Keratinocyte (primary cell): ENCODE results near the gene ASPN. TPM values are rescaled to one million over a fixed set of nuclear protein-coding genes. Genes with fewer than 3 reads are reported as not detected.

Source experiments
- DNase-seq: peaks from one replicate; pipeline ENCODE4 v3.0.0-alpha.2; 2011; ENCODE audit warnings: low read depth, missing footprints, low spot score
- FAIRE-seq: peaks from 2 replicates; lab custom pipeline; 2011; peaks lifted over from hg19 to GRCh38; lab: Jason Lieb, UNC
- H2AFZ ChIP-seq: 2 replicates; pipeline ENCODE4 v1.6.0; 2012; ENCODE audit warnings: low read length, control low read depth, inconsistent platforms; ENCODE audit not compliant: control insufficient read depth
- H3K27ac ChIP-seq: 2 replicates; pipeline ENCODE4 v1.5.1; 2011; ENCODE audit warnings: low read length; ENCODE audit not compliant: control insufficient read depth, insufficient read depth
- H3K27me3 ChIP-seq: 3 replicates; pipeline ENCODE4 v1.6.0; 2011; ENCODE audit warnings: low read length; ENCODE audit not compliant: control insufficient read depth, insufficient read depth; ENCODE audit errors: extremely low read depth
- H3K36me3 ChIP-seq, 2 experiments: 2 replicates in 1 of 2; 3 replicates in 1 of 2; pipeline ENCODE4 v1.5.1; 2011; ENCODE audit warnings: low read length in 2 of 2, mild to moderate bottlenecking in 1 of 2; ENCODE audit not compliant: control insufficient read depth in 2 of 2, insufficient read depth in 2 of 2; ENCODE audit errors: extremely low read depth in 1 of 2
- H3K4me1 ChIP-seq: 3 replicates; pipeline ENCODE4 v1.5.1; 2011; ENCODE audit warnings: low read length; ENCODE audit not compliant: control insufficient read depth, insufficient read depth; ENCODE audit errors: extremely low read depth
- H3K4me2 ChIP-seq: 3 replicates; pipeline ENCODE4 v1.6.0; 2011; ENCODE audit warnings: low read depth, low read length; ENCODE audit not compliant: control insufficient read depth, insufficient read depth; ENCODE audit errors: extremely low read depth
- H3K4me3 ChIP-seq, 3 experiments: fragments of 200-600 bp in 1 of 3; sonication (generic) in 1 of 3; 2 replicates in 2 of 3; 3 replicates in 1 of 3; pipeline ENCODE4 v1.5.1; 2011 to 2016; ENCODE audit warnings: low read length in 3 of 3, mild to moderate bottlenecking in 3 of 3, control low read depth in 2 of 3, inconsistent platforms in 1 of 3, low read depth in 1 of 3, mixed read lengths in 1 of 3, mixed run types in 1 of 3, moderate library complexity in 1 of 3; ENCODE audit not compliant: control insufficient read depth in 2 of 3, insufficient read depth in 2 of 3; ENCODE audit errors: extremely low read depth in 1 of 3
- H3K79me2 ChIP-seq: 2 replicates; pipeline ENCODE4 v1.6.0; 2012; ENCODE audit warnings: low read length; ENCODE audit not compliant: control insufficient read depth, insufficient read depth
- H3K9ac ChIP-seq: 3 replicates; pipeline ENCODE4 v1.6.0; 2011; ENCODE audit warnings: low read length; ENCODE audit not compliant: control insufficient read depth, insufficient read depth; ENCODE audit errors: extremely low read depth
- H3K9me1 ChIP-seq: 3 replicates; pipeline ENCODE4 v1.6.0; 2011; ENCODE audit warnings: low read length; ENCODE audit not compliant: control insufficient read depth, insufficient read depth; ENCODE audit errors: extremely low read depth
- H3K9me3 ChIP-seq: 2 replicates; pipeline ENCODE4 v1.5.1; 2012; ENCODE audit warnings: low read depth, low read length; ENCODE audit not compliant: control insufficient read depth
- H4K20me1 ChIP-seq: 3 replicates; pipeline ENCODE4 v1.6.0; 2011; ENCODE audit warnings: low read length; ENCODE audit not compliant: control insufficient read depth, insufficient read depth; ENCODE audit errors: extremely low read depth
- EZH2 ChIP-seq: IDR thresholded peaks from one replicate; pipeline ENCODE4 v1.6.1; 2012; ENCODE audit warnings: inconsistent platforms, mild to moderate bottlenecking, low read length, moderate library complexity
- dilution Hi-C: fragments of 300-500 bp; cut with MboI; formaldehyde crosslinking; loops from one replicate; pipeline ENCODE4 v1.7.0; 2020; ENCODE audit warnings: low sequenced_read_pairs; ENCODE audit not compliant: extremely low pct_ligation_motif_present
- polyA plus RNA-seq, 5 experiments: library from polyadenylated mRNA; depleted of rRNA in 3 of 5; stranded (reverse) in 3 of 5; stranded (forward) in 1 of 5; unstranded in 1 of 5; fragments of >200 nt; gene quantifications; 1 replicate in 1 of 5; 2 replicates in 3 of 5; 3 replicates in 1 of 5; pipeline versions ENCODE4 v1.2.1 to v1.2.3, GENCODE V29; 2011 to 2012; ENCODE audit warnings: missing spikeins in 2 of 5, low read depth in 1 of 5, low replicate concordance in 1 of 5
- TF ChIP-seq, protein P1 (sequence below), 3 experiments: IDR thresholded peaks in 1 of 3; conservative IDR thresholded peaks in 1 of 3; optimal IDR thresholded peaks in 1 of 3; 2 replicates in 2 of 3; 3 replicates in 1 of 3; pipeline versions ENCODE3 to v1.5.1; 2011; ENCODE audit warnings: low read length in 3 of 3, mild to moderate bottlenecking in 3 of 3, moderate library complexity in 2 of 3, control low read depth in 1 of 3, inconsistent platforms in 1 of 3; ENCODE audit not compliant: insufficient read depth in 2 of 3; ENCODE audit errors: extremely low read depth in 1 of 3

Gene ASPN
- polyA plus RNA-seq, 1 donor (not counting 4 experiments of a cell fraction or from before 2014, with no cell fraction given) = 0.63 TPM

DNA sequence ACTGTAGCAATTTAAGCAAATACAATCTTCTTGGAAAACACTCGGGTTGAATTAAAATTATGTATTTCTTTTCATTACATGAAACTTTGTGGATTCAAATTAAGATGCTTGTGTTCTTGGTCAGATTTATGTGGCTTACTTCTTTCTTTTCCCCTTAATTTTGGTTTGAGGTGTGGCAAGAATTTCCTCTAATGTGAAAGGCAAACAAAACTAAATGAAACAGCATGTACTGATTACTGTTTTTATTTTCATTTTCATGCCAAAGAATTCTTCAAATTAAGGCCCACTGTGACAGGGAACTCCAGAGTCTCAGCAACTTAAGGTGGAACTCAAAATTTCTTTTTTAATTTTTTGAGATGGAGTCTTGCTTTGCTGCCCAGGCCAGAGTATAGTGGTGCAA lies 58.0 kb downstream of the ASPN start, which contains the start of gene OMD:
OMD (minus strand) TSS at position 132 of the 400 bp plus-strand sequence. CDS start 6,913 bp downstream, outside the sequence.
- H4K20me1 ChIP-seq = no peaks in the 10 kb centered on the region
- H3K79me2 ChIP-seq = no peaks in the 10 kb centered on the region
- dilution Hi-C loops = no loop called here
- TF ChIP-seq EZH2 = no peak
- TF ChIP-seq, protein P1, sequence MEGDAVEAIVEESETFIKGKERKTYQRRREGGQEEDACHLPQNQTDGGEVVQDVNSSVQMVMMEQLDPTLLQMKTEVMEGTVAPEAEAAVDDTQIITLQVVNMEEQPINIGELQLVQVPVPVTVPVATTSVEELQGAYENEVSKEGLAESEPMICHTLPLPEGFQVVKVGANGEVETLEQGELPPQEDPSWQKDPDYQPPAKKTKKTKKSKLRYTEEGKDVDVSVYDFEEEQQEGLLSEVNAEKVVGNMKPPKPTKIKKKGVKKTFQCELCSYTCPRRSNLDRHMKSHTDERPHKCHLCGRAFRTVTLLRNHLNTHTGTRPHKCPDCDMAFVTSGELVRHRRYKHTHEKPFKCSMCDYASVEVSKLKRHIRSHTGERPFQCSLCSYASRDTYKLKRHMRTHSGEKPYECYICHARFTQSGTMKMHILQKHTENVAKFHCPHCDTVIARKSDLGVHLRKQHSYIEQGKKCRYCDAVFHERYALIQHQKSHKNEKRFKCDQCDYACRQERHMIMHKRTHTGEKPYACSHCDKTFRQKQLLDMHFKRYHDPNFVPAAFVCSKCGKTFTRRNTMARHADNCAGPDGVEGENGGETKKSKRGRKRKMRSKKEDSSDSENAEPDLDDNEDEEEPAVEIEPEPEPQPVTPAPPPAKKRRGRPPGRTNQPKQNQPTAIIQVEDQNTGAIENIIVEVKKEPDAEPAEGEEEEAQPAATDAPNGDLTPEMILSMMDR (optimal IDR thresholded peaks at IDR 0.05 in 1 of 3, IDR thresholded peaks at IDR 0.05 in 1 of 3, conservative IDR thresholded peaks at IDR 0.05 in 1 of 3; ENCODE audit: extremely low read depth in 1 of 3, insufficient read depth in 2 of 3, low read length in 3 of 3) = no peak
- H2AFZ ChIP-seq = no peak within 1 kb of the TSS
- no peaks in the 10 kb centered on the region for H3K27me3 ChIP-seq
- no peak for DNase-seq
- H3K4me2 ChIP-seq = no peak within 1 kb of the TSS
- no peaks in the 10 kb centered on the region for H3K9me3 ChIP-seq
- no peaks in the 10 kb centered on the region for H3K36me3 ChIP-seq
- H3K9ac ChIP-seq = no peak within 1 kb of the TSS
- no peaks in the 10 kb centered on the region for H3K9me1 ChIP-seq
- H3K27ac ChIP-seq = no peak within 1 kb of the TSS
- no peaks in the 10 kb centered on the region for H3K4me1 ChIP-seq
- FAIRE-seq = no peak
- H3K4me3 ChIP-seq = no peak within 1 kb of the TSS

DNA sequence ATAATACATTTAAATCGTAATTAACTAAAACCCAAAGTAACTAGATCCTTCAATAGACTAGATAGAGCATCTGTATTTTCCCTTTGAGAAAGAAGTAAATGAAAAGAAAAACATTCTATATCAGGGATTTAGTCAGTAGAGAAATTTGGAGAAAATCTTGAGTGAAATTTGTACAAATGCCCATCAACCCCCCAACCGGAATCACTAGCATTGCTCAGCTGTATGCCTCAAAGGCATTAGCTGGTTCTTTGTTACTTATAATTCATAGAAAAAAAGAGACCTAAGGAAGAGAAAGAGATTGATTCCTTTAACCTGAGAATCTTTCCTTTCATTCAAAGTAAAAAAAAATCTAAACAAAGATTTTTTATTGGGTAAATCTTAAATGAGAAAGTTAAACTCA lies 58.7 kb downstream of the ASPN start:
- H3K79me2 ChIP-seq = no peaks in the 10 kb centered on the region
- H3K9ac ChIP-seq = no peak overlapping the region
- FAIRE-seq = no peak
- H3K36me3 ChIP-seq = no peaks in the 10 kb centered on the region
- no peaks in the 10 kb centered on the region for H4K20me1 ChIP-seq
- no peaks in the 10 kb centered on the region for H3K27me3 ChIP-seq
- DNase-seq = no peak
- TF ChIP-seq, protein P1 (optimal IDR thresholded peaks at IDR 0.05 in 1 of 3, IDR thresholded peaks at IDR 0.05 in 1 of 3, conservative IDR thresholded peaks at IDR 0.05 in 1 of 3; ENCODE audit: extremely low read depth in 1 of 3, insufficient read depth in 2 of 3, low read length in 3 of 3) = no peak
- TF ChIP-seq EZH2 = no peak
- H3K9me1 ChIP-seq = no peaks in the 10 kb centered on the region
- dilution Hi-C loops = no loop called here
- no peak overlapping the region for H3K27ac ChIP-seq
- H3K9me3 ChIP-seq = no peaks in the 10 kb centered on the region
- H3K4me1 ChIP-seq = no peaks in the 10 kb centered on the region
- H2AFZ ChIP-seq = no peak overlapping the region
- no peak overlapping the region for H3K4me3 ChIP-seq
- no peak overlapping the region for H3K4me2 ChIP-seq
